GM13976 (cell line): ENCODE data around the gene ZNF436.

Experiments used
- DNase-seq: peaks from one replicate; pipeline ENCODE4 v3.0.0; 2012; ENCODE audit warnings: low spot score
- in situ Hi-C: fragments of 300-500 bp; cut with MboI; formaldehyde crosslinking; loops from one replicate; pipeline ENCODE4 v1.12.0; 2022; ENCODE audit warnings: low sequenced_read_pairs, mixed read lengths, inconsistent platforms; ENCODE audit not compliant: unreplicated experiment
- TF ChIP-seq, protein P1 (sequence below): IDR thresholded peaks from 2 replicates; pipeline ENCODE4 v1.5.1; 2012; ENCODE audit warnings: borderline replicate concordance, mild to moderate bottlenecking; ENCODE audit not compliant: insufficient read depth; ENCODE audit errors: extremely low read depth, missing control alignments, control extremely low read depth

ZNF436 gene

DNA sequence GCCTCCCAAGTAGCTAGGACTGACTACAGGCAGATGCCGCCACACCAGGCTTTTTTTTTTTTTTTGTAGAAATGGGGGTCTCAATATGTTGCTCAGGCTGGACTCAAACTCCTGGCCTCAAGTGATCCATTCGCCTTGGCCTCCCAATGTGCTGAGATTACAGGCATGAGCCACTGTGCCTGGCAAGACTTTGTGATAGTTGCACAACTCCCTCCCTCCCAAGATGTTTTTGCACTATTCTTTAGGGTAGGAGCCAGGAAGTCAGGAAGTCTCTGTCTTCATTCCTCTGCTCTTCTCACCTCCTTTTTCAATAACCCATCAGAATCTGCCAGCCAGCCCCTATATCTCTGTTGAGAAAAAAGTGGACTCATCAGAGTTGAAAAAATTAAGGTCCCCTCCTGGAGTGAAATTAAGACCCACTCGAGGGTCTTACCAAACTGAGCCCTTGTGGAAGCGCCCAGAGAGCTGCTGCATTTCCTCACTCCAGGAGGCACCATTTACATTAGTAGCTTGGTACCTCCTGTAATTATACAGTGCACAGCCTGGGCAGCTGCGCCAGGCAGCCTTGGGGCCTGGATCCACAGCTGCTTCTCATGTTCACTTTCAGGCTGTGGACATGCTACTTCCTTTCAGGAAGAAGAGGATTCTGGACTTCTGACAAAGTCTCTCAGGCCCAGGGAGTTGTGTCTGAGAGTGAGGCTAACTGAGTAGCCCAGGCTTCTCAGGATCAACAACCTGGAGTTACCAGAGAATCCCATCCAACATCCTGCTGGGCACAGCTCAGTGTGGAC, 30.9 kb upstream of the ZNF436 start:
- TF ChIP-seq, protein P1, sequence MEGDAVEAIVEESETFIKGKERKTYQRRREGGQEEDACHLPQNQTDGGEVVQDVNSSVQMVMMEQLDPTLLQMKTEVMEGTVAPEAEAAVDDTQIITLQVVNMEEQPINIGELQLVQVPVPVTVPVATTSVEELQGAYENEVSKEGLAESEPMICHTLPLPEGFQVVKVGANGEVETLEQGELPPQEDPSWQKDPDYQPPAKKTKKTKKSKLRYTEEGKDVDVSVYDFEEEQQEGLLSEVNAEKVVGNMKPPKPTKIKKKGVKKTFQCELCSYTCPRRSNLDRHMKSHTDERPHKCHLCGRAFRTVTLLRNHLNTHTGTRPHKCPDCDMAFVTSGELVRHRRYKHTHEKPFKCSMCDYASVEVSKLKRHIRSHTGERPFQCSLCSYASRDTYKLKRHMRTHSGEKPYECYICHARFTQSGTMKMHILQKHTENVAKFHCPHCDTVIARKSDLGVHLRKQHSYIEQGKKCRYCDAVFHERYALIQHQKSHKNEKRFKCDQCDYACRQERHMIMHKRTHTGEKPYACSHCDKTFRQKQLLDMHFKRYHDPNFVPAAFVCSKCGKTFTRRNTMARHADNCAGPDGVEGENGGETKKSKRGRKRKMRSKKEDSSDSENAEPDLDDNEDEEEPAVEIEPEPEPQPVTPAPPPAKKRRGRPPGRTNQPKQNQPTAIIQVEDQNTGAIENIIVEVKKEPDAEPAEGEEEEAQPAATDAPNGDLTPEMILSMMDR = no peak
- no peak for DNase-seq
- in situ Hi-C loops = no loop called here

DNA sequence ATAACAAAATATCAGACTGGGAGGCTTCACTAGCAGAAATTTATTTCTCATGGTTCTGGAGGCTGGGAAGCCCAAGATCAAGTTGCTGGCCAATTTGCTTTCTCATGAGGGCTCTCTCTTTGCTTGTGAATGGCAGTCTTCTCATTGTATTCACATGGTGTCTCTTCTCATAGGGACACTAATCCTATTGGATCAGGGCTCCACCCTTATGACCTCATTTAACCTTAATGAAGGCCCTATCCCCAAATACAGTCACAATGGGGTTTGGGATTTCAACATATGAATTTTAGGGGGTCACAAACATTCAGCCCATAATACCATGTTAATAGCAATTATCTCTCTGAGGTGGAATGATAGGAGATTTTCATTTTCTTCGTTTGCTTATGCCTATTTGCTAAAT, 29.6 kb upstream of the ZNF436 start:
- in situ Hi-C loops = no loop called here
- DNase-seq = no peak
- TF ChIP-seq, protein P1 = no peak

DNA sequence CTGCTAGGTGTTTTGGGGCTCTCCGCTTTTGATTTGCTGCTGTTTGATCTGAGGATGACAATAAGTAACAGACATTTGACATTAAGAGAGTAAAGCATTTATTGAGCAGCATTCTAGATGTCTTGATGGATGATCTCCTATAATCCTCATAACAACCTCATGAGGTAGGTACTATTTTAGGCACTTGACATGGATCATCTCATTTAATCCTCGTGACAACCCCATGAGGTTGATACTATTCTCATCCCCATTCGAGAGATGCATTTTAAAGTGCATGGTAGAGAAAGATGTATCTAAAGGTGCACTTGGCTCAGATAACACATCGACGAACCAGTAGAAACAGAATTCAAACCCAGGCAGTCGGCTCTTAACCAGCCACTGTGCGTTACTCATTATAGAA, 28.3 kb upstream of the ZNF436 start:
- in situ Hi-C loops = no loop called here
- no peak for DNase-seq
- TF ChIP-seq, protein P1 = no peak

DNA sequence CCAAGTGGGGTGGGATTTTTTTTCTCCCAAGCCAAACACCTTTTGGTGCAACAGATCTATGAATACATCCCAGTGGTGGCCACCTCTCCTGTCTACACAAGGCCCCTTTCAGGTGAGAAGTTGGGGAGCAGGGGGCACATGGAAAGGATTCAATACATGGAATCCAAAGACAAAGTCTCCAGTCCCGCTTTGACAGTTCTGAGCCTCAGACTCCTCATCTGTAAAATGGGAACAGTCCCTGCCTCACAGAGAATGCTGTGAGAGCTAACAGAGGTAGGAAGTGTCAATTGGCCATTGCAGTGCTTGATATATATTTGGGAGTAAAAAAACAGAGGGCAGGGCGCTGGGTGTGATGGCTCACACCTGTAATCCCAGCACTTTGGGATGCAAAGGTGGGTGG, 26.7 kb upstream of the ZNF436 start:
- no peak for DNase-seq
- TF ChIP-seq, protein P1 = no peak
- in situ Hi-C loops = no loop called here

DNA sequence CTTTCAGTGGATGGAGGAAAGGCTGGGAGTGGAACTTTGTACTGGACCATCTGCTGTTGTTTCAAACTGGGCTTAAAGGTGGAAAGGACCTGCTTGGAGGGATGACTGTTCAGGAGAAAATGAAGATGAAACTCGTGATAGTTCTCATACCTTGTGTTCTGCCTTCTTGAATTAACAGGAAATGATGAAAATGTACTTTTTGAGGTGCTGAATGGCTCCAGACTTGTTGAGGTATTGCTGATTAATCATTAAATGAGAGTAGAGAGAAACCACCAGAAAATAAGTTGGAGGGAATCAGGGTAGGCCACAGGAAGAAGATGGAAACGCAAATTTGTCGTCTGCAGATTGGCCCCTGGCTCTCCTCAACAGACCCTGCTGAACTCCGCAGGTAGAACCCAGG, 26.2 kb upstream of the ZNF436 start:
- no peak for DNase-seq
- in situ Hi-C loops = no loop called here
- TF ChIP-seq, protein P1 = no peak

DNA sequence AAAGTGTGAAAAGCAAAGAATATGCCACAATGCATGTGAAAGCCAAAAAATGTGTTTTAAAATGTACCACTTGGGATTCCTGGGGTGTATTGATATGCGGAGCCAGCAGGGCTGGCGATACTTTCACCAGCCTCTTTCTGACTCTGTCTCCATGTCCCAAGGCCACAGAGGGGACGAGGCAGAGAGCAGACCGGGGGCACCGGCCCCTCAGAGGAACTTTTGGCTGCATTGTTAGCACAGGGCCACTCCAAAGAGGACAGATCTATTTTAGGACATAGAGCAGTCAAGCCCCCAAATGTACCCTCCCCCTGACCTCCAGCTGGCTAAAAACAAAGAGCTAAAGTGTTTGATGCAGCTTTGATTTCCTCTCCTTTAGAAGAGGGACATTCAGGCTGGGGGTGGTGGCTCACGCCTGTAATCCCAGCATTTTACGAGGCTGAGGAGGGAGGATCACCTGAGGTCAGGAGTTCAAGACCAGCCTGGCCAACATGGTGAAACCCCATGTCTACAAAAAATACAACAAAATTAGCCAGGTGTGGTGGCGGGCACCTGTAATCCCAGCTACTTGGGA, 25.6 kb upstream of the ZNF436 start:
- in situ Hi-C loops = no loop called here
- no peak for DNase-seq
- TF ChIP-seq, protein P1 = no peak
